Activated T-helper 1 cell treated with anti-CD3 and anti-CD28 coated beads, Interleukin-12 subunit alpha, Interleukin-12 subunit beta, Interleukin-2, Interleukin-4 antibody, amounts not matched to agents 30 ng/mL and 10 ng/mL and 1 ng/mL, durations not matched to agents 14 hours and 24 hours and 36 hours (primary cell): ENCODE measurements around the gene CAND2. TPM values are rescaled to one million over a fixed set of nuclear protein-coding genes. Genes with fewer than 3 reads are reported as not detected.
A peak's percentile ranks its signal among the peaks of the same experiment; 100 is the strongest.

Source experiments
- DNase-seq: peaks from one replicate; pipeline ENCODE4 v3.0.0; 2021; ENCODE audit warnings: low spot score
- H3K27ac Mint-ChIP-seq: one replicate; pipeline ENCODE4 v1.8.0; 2021; ENCODE audit warnings: mild to moderate bottlenecking, mixed read lengths
- H3K27me3 Mint-ChIP-seq: one replicate; pipeline ENCODE4 v1.8.0; 2022; ENCODE audit warnings: mild to moderate bottlenecking, moderate library complexity, mixed read lengths; ENCODE audit not compliant: insufficient read depth
- H3K36me3 Mint-ChIP-seq: one replicate; pipeline ENCODE4 v1.8.0; 2021; ENCODE audit warnings: low read depth, mixed read lengths
- H3K4me1 Mint-ChIP-seq: one replicate; pipeline ENCODE4 v1.8.0; 2021; ENCODE audit warnings: low read depth, mixed read lengths
- H3K4me3 Mint-ChIP-seq: one replicate; pipeline ENCODE4 v1.8.0; 2021; ENCODE audit warnings: mild to moderate bottlenecking, moderate library complexity, mixed read lengths
- H3K9me3 Mint-ChIP-seq: one replicate; pipeline ENCODE4 v1.8.0; 2021; ENCODE audit warnings: mixed read lengths
- intact Hi-C: fragments of 100-400 bp; cut with micrococcal nuclease; formaldehyde crosslinking; loops from one replicate; pipeline ENCODE4 v1.15.1; 2024
- total RNA-seq: library from RNA; stranded (reverse); gene quantifications from 2 replicates; pipeline ENCODE4 v1.2.3, GENCODE V29; 2022

The CAND2 gene
- total RNA-seq, 1 donor from 2014 or later: 0.29 TPM

DNA sequence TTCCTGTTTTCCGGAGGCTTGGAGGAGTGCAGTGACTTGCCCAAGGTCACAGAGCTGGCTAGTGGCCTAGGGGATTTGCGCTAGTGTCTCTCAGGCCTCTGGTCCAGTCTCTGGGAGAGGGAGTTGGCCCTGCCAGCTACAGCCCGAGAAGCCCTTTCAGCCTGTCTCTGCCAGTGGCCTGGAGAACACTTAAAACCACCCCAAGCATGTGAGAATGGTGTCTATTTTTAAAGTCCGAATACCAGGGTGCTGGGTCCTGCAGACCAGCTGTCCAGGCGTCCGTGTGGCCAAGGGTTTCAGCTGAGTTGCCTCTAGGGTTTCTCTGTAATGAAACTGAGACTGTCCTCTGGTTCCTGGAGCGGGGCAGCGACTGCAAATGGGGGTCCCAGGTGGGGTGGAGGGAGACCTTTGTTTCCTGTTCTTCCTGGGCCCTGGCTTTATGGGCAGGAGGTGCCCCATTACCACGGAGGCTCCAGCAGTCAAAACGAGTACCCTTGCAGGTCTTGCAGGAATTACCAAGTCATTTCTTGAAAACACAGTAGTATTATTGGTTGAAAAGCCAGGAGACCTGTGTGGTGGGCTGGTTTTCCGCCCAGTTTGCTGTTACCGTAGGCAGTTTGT, 2.2 kb downstream of the CAND2 start:
- Mint-ChIP-seq H3K36me3 (no peaks in the 10 kb centered on the region), H3K9me3 (no peaks in the 10 kb centered on the region), H3K4me3 (no peak overlapping the region), H3K4me1 (no peaks in the 10 kb centered on the region), H3K27me3 (peaks cover 30% of the 10 kb centered on the region), H3K27ac (no peak overlapping the region)
- intact Hi-C loops: no loop called here
- no peak for DNase-seq

DNA sequence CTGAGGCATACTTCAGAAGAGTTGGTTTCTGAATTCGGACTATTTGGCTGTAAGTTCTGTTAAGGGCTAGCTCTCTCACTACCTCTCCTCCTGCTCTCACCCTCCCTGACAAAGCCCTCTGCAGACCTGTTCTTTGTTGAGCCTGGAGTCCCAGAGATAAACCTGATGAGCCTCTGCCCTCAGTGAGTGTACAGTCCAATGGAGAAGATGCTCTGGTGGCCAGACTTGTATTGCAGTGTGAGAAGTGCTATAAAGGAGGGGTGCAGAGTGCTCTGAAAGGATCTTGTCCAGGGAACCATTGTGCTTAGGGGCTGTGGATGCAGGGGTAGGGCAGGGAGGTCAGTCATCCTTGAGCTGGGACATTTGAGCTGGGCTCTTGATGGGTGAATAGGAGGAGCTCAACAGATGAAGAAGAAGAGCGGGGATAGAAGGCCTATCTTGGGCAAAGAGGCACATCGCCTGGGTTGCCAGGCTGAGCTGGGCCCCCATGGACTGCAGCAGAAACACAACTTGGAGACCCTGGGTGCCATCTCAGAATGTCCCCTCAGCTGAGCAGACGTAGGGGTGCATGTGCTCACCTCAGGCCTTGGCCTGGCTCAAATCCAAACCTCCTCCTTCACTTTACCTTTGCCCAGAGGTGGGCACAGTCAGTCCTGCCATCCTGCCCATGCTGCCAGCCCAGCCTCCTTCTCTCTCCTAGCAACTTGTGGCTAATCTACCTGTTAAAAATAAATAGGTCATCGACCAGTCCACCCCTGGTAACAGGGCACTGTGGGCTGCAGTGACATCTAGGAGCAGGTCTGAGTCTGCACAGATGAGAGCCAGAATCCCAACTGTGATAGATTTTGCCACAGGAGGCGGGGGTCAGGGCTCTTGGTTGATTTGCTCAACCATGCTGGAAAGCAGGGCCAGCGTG, 3.3 kb downstream of the CAND2 start:
- no peaks in the 10 kb centered on the region for H3K36me3 Mint-ChIP-seq
- H3K27ac Mint-ChIP-seq: no peak overlapping the region
- DNase-seq: no peak
- H3K9me3 Mint-ChIP-seq: no peaks in the 10 kb centered on the region
- intact Hi-C loops: no loop called here
- H3K4me3 Mint-ChIP-seq: no peak overlapping the region
- H3K4me1 Mint-ChIP-seq: no peaks in the 10 kb centered on the region
- peaks cover 30% of the 10 kb centered on the region for H3K27me3 Mint-ChIP-seq

- Mint-ChIP-seq H3K4me1 (no peaks in the 10 kb centered on the region), H3K27ac (no peak overlapping the region), H3K9me3 (no peaks in the 10 kb centered on the region), H3K36me3 (no peaks in the 10 kb centered on the region), H3K4me3 (no peak overlapping the region), H3K27me3 (peaks cover 5% of the 10 kb centered on the region)
- intact Hi-C loops: no loop called here
- DNase-seq: no peak
Observed at GRCh38 chr3:12803371-12803770, 6.9 kb downstream of the CAND2 start.

DNA sequence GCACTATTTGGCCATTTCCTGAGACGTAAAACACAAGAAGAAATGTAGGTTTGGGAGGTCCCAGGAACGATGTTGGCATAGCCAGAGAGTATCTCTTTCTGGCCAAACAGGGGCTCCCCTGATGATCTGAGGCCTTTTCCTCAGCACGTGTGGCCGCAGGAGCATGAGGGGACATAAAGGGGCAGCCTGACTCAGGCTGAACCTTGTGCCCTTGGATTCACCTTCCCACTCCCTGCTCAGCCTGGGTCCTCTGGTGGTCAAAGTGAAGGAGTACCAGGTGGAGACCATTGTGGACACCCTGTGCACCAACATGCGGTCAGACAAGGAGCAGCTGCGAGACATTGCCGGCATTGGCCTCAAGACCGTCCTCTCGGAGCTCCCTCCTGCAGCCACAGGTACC, 10.6 kb downstream of the CAND2 start:
- peaks cover 6% of the 10 kb centered on the region for H3K27me3 Mint-ChIP-seq
- no peaks in the 10 kb centered on the region for H3K9me3 Mint-ChIP-seq
- H3K4me1 Mint-ChIP-seq: peaks cover 5% of the 10 kb centered on the region
- H3K36me3 Mint-ChIP-seq: no peaks in the 10 kb centered on the region
- H3K4me3 Mint-ChIP-seq: no peak overlapping the region
- no peak overlapping the region for H3K27ac Mint-ChIP-seq
- DNase-seq: no peak
- intact Hi-C loops: no loop called here

GRCh38 chr3:12807601-12808359, 11.3 kb downstream of the CAND2 start:
- Mint-ChIP-seq H3K4me1 (peaks cover 5% of the 10 kb centered on the region), H3K27me3 (peaks cover 6% of the 10 kb centered on the region), H3K27ac (no peak overlapping the region), H3K36me3 (no peaks in the 10 kb centered on the region), H3K9me3 (no peaks in the 10 kb centered on the region), H3K4me3 (no peak overlapping the region)
- no peak for DNase-seq
- intact Hi-C loops: no loop called here

DNA sequence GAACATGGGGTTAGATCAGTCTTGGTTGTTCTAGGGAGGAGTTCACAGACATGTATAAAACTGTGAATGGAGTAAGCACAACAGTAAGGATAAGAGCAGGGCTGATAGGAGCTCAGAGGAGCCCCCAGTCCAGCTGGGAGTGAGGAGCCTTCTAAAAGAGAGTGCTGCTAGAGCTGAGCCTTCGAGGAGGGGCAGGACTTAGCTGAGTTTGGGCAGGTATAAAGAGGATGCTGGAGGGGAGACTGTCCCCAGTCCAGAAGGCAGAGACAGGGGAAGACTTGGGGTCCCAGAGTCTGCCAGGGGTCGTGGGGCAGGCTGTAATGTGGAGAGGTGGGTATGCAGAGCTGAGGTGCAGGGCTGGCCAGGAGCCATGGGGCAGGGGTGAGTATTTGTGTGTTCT, 12.1 kb downstream of the CAND2 start:
- no peak overlapping the region for H3K27ac Mint-ChIP-seq
- intact Hi-C loops: no loop called here
- no peaks in the 10 kb centered on the region for H3K36me3 Mint-ChIP-seq
- H3K27me3 Mint-ChIP-seq: peaks cover 6% of the 10 kb centered on the region
- H3K4me1 Mint-ChIP-seq: peaks cover 5% of the 10 kb centered on the region
- peak overlapping the region; percentile 49 for H3K4me3 Mint-ChIP-seq
- no peak for DNase-seq
- H3K9me3 Mint-ChIP-seq: no peaks in the 10 kb centered on the region

GRCh38 chr3:12809001-12809400, 12.5 kb downstream of the CAND2 start:
- intact Hi-C loops: no loop called here

DNA sequence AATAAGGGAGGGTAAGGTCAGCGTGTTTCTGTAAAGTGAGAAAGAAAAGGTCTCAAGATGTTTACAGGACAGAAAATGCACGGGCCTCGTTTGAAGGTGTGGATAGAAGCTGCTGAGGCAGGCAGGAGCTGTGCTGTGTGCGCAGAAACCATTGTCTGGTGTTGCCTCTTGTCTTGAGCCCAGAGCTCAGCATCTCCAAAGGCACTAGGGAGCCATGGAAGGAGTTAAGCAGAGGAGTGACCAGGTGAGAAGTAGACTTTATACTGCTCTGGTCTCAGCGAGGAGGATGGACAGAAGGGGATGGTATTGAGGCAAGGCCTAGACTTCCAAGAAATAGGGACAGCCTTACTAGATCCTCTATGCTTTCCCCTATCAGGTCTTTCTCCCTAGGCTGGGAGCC, 13.0 kb downstream of the CAND2 start:
- Mint-ChIP-seq H3K4me3 (peak overlapping the region; percentile 37), H3K9me3 (no peaks in the 10 kb centered on the region), H3K36me3 (no peaks in the 10 kb centered on the region), H3K27me3 (peaks cover 6% of the 10 kb centered on the region), H3K27ac (no peak overlapping the region), H3K4me1 (peaks cover 5% of the 10 kb centered on the region)
- DNase-seq: no peak
- intact Hi-C loops: no loop called here

More at GRCh38 chr3:12809001-12809400, 12.5 kb downstream of the CAND2 start:
- Mint-ChIP-seq H3K4me1 (peaks cover 5% of the 10 kb centered on the region), H3K36me3 (no peaks in the 10 kb centered on the region), H3K9me3 (no peaks in the 10 kb centered on the region), H3K4me3 (peak overlapping the region; percentile 37), H3K27ac (no peak overlapping the region), H3K27me3 (peaks cover 6% of the 10 kb centered on the region)
- DNase-seq: no peak

GRCh38 chr3:12810013-12810780, 13.7 kb downstream of the CAND2 start:
- Mint-ChIP-seq H3K27me3 (peaks cover 6% of the 10 kb centered on the region), H3K27ac (no peak overlapping the region), H3K36me3 (no peaks in the 10 kb centered on the region), H3K9me3 (no peaks in the 10 kb centered on the region), H3K4me3 (peak overlapping the region; percentile 26), H3K4me1 (peaks cover 5% of the 10 kb centered on the region)
- intact Hi-C loops: loop anchor here (1.0 to 10.0 kb wide), 7 partner anchors 17 to 1085 kb away; partner anchors contain the start of gene RPL32
- peak; percentile 86 for DNase-seq

GRCh38 chr3:12810961-12811360, 14.5 kb downstream of the CAND2 start:
- intact Hi-C loops: loop anchor here (1.0 to 10.0 kb wide), 7 partner anchors 16 to 1084 kb away; partner anchors contain the start of gene RPL32
- Mint-ChIP-seq H3K9me3 (no peaks in the 10 kb centered on the region), H3K27me3 (peaks cover 6% of the 10 kb centered on the region), H3K27ac (no peak overlapping the region), H3K4me3 (no peak overlapping the region), H3K4me1 (peaks cover 5% of the 10 kb centered on the region), H3K36me3 (no peaks in the 10 kb centered on the region)
- no peak for DNase-seq

GRCh38 chr3:12812812-12813211, 16.3 kb downstream of the CAND2 start:
- Mint-ChIP-seq H3K27me3 (peaks cover 6% of the 10 kb centered on the region), H3K9me3 (no peaks in the 10 kb centered on the region), H3K27ac (no peak overlapping the region), H3K36me3 (no peaks in the 10 kb centered on the region), H3K4me3 (no peak overlapping the region), H3K4me1 (peaks cover 5% of the 10 kb centered on the region)
- intact Hi-C loops: loop anchor here (10.0 kb wide), 1 partner anchor 1082 kb away; no protein-coding TSS in a partner anchor
- no peak for DNase-seq

GRCh38 chr3:12813967-12814366, 17.5 kb downstream of the CAND2 start:
- H3K4me1 Mint-ChIP-seq: peaks cover 5% of the 10 kb centered on the region

More at GRCh38 chr3:12813967-12814366, 17.5 kb downstream of the CAND2 start:
- Mint-ChIP-seq H3K27me3 (peaks cover 3% of the 10 kb centered on the region), H3K9me3 (no peaks in the 10 kb centered on the region), H3K36me3 (no peaks in the 10 kb centered on the region), H3K4me3 (no peak overlapping the region), H3K27ac (no peak overlapping the region)
- intact Hi-C loops: loop anchor here (10.0 kb wide), 1 partner anchor 1081 kb away; no protein-coding TSS in a partner anchor
- no peak for DNase-seq
